ENCODE data around the gene CHCHD6. TPM values are rescaled to one million over a fixed set of nuclear protein-coding genes. Genes with fewer than 3 reads are reported as not detected.

CHCHD6 gene
- total RNA-seq, 2 experiments from 2014 or later, result 8.7 to 9.3 TPM

- Histone ChIP-seq H3K4me1 (ENCODE audit: insufficient read depth, low read length) (no peaks in the 10 kb centered on the region), H3K36me3 (ENCODE audit: insufficient read depth, low read length) (no peaks in the 10 kb centered on the region), H3K27ac (ENCODE audit: low read depth in 1 of 2, low read length in 2 of 2) (no peak overlapping the region), H3K4me3 (ENCODE audit: low read length) (no peak overlapping the region), H3K9me3 (ENCODE audit: control insufficient read depth in 1 of 2, insufficient read depth in 1 of 2, low read length in 2 of 2) (no peaks in the 10 kb centered on the region), H3K27me3 (ENCODE audit: control insufficient read depth in 1 of 2, insufficient read depth in 2 of 2, low read length in 2 of 2) (no peaks in the 10 kb centered on the region)
- ATAC-seq (ENCODE audit: poor library complexity), result no peak
- ChIA-PET POLR2A (no interaction called here), CTCF (no interaction called here)
- intact Hi-C loops (cut with DNase I, micrococcal nuclease), result no loop called here
- no peaks in the 10 kb centered on the region for H3K27me3 Mint-ChIP-seq
- no peaks in the 10 kb centered on the region for H3K9me3 Mint-ChIP-seq
- TF ChIP-seq, protein P1, sequence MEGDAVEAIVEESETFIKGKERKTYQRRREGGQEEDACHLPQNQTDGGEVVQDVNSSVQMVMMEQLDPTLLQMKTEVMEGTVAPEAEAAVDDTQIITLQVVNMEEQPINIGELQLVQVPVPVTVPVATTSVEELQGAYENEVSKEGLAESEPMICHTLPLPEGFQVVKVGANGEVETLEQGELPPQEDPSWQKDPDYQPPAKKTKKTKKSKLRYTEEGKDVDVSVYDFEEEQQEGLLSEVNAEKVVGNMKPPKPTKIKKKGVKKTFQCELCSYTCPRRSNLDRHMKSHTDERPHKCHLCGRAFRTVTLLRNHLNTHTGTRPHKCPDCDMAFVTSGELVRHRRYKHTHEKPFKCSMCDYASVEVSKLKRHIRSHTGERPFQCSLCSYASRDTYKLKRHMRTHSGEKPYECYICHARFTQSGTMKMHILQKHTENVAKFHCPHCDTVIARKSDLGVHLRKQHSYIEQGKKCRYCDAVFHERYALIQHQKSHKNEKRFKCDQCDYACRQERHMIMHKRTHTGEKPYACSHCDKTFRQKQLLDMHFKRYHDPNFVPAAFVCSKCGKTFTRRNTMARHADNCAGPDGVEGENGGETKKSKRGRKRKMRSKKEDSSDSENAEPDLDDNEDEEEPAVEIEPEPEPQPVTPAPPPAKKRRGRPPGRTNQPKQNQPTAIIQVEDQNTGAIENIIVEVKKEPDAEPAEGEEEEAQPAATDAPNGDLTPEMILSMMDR (IDR thresholded peaks at IDR 0.05), result no peak
- H3K36me3 Mint-ChIP-seq (ENCODE audit: low read depth), result peaks cover 9% of the 10 kb centered on the region
- H3K27ac Mint-ChIP-seq, result no peak overlapping the region
- no peaks in the 10 kb centered on the region for H3K4me1 Mint-ChIP-seq (ENCODE audit: low read depth)
- DNase-seq, result no peak
- no peak overlapping the region for H3K4me3 Mint-ChIP-seq
These were observed 168.8 kb downstream of the CHCHD6 start for GRCh38 chr3:126872701-126873342.

DNA sequence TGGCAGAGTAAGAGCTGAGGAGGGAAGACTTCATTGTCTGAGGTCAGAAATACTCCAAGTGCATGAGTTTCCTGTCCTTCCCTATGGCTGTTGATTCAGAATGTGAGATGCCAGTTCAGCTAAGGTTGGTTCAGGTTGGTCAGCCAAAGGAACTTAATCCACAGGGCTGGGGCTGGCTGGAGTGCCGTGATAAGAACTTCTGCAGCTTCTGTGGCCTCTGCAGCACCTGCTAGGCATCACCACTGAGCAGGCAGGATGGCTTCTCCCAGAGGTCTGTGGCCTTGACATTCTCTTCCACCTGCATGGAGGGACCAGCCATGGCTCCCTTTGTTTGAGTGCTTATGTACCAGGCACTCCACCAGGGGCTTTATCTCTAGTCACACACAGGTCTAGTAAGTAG is 169.4 kb downstream of the CHCHD6 start:
- Histone ChIP-seq H3K36me3 (ENCODE audit: insufficient read depth, low read length) (no peaks in the 10 kb centered on the region), H3K9me3 (ENCODE audit: control insufficient read depth in 1 of 2, insufficient read depth in 1 of 2, low read length in 2 of 2) (no peaks in the 10 kb centered on the region), H3K27ac (ENCODE audit: low read depth in 1 of 2, low read length in 2 of 2) (no peak overlapping the region), H3K27me3 (ENCODE audit: control insufficient read depth in 1 of 2, insufficient read depth in 2 of 2, low read length in 2 of 2) (no peaks in the 10 kb centered on the region), H3K4me1 (ENCODE audit: insufficient read depth, low read length) (no peaks in the 10 kb centered on the region), H3K4me3 (ENCODE audit: low read length) (no peak overlapping the region)
- H3K4me1 Mint-ChIP-seq (ENCODE audit: low read depth), result no peaks in the 10 kb centered on the region
- H3K27ac Mint-ChIP-seq, result no peak overlapping the region
- DNase-seq, result no peak
- TF ChIP-seq, protein P1 (IDR thresholded peaks at IDR 0.05), result no peak
- H3K27me3 Mint-ChIP-seq, result no peaks in the 10 kb centered on the region
- intact Hi-C loops (cut with DNase I, micrococcal nuclease), result no loop called here
- no peak for ATAC-seq (ENCODE audit: poor library complexity)
- CTCF ChIA-PET, result no interaction called here
- no peaks in the 10 kb centered on the region for H3K9me3 Mint-ChIP-seq
- no peak overlapping the region for H3K4me3 Mint-ChIP-seq
- POLR2A ChIA-PET, result no interaction called here
- H3K36me3 Mint-ChIP-seq (ENCODE audit: low read depth), result peaks cover 9% of the 10 kb centered on the region

- H3K36me3 ChIP-seq (ENCODE audit: insufficient read depth, low read length), result no peaks in the 10 kb centered on the region
- ATAC-seq (ENCODE audit: poor library complexity), result no peak
- no peak overlapping the region for H3K4me3 Mint-ChIP-seq
- H3K4me3 ChIP-seq (ENCODE audit: low read length), result no peak overlapping the region
- POLR2A ChIA-PET, result no interaction called here
- no peaks in the 10 kb centered on the region for H3K27me3 Mint-ChIP-seq
- no peaks in the 10 kb centered on the region for H3K9me3 ChIP-seq (ENCODE audit: control insufficient read depth in 1 of 2, insufficient read depth in 1 of 2, low read length in 2 of 2)
- no peaks in the 10 kb centered on the region for H3K4me1 ChIP-seq (ENCODE audit: insufficient read depth, low read length)
- no peaks in the 10 kb centered on the region for H3K27me3 ChIP-seq (ENCODE audit: control insufficient read depth in 1 of 2, insufficient read depth in 2 of 2, low read length in 2 of 2)
- CTCF ChIA-PET, result no interaction called here
- no peaks in the 10 kb centered on the region for H3K36me3 Mint-ChIP-seq (ENCODE audit: low read depth)
- no peaks in the 10 kb centered on the region for H3K4me1 Mint-ChIP-seq (ENCODE audit: low read depth)
- no peaks in the 10 kb centered on the region for H3K9me3 Mint-ChIP-seq
- intact Hi-C loops (cut with DNase I, micrococcal nuclease), result no loop called here
- TF ChIP-seq, protein P1 (IDR thresholded peaks at IDR 0.05), result no peak
- no peak for DNase-seq
- no peak overlapping the region for H3K27ac ChIP-seq (ENCODE audit: low read depth in 1 of 2, low read length in 2 of 2)
- H3K27ac Mint-ChIP-seq, result no peak overlapping the region
These were observed 174.6 kb downstream of the CHCHD6 start for GRCh38 chr3:126878664-126879063.
